OCI-LY3 (cell line): Measurements from ENCODE around the gene ACOXL.

Experiments used
- EZH2phosphoT487 ChIP-seq: fragments of 200-600 bp; shearing (Covaris generic); IDR thresholded peaks from 2 replicates; pipeline ENCODE4 v1.6.1; 2018; ENCODE audit warnings: antibody characterized with exemption, mixed run types, low read depth
- TF ChIP-seq, protein P1 (sequence below): fragments of 200-600, 300-600 bp; sonication (generic); IDR thresholded peaks from 2 replicates; pipeline ENCODE4 v1.5.1; 2014; ENCODE audit warnings: antibody characterized with exemption, low read length, low read depth

DNA sequence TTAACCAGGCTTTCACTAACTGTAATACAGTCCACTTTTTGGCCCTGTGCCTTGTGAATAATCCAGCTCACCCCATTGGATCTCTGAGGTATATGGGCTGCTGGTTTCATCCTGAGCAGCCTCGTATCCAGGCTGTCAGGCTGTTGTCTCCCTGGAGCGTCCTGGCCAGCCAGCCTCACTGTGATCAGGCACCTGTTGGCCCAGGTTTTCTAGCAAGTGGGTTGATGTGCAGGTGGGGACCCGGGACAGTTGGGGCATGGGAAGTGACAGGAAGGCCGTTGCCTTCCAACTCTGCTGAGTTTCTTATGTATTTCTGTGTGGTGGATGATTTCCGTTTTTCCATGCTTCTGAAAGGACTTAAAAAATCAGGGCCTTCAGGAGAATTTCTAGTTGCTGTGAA lies 132.4 kb downstream of the ACOXL start:
- TF ChIP-seq, protein P1, sequence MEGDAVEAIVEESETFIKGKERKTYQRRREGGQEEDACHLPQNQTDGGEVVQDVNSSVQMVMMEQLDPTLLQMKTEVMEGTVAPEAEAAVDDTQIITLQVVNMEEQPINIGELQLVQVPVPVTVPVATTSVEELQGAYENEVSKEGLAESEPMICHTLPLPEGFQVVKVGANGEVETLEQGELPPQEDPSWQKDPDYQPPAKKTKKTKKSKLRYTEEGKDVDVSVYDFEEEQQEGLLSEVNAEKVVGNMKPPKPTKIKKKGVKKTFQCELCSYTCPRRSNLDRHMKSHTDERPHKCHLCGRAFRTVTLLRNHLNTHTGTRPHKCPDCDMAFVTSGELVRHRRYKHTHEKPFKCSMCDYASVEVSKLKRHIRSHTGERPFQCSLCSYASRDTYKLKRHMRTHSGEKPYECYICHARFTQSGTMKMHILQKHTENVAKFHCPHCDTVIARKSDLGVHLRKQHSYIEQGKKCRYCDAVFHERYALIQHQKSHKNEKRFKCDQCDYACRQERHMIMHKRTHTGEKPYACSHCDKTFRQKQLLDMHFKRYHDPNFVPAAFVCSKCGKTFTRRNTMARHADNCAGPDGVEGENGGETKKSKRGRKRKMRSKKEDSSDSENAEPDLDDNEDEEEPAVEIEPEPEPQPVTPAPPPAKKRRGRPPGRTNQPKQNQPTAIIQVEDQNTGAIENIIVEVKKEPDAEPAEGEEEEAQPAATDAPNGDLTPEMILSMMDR, result no peak
- no peak for TF ChIP-seq EZH2phosphoT487
